RPMI7951 (cell line): Measurements from ENCODE around the gene STH. TPM values are rescaled to one million over a fixed set of nuclear protein-coding genes. Genes with fewer than 3 reads are reported as not detected.
"Not testable (repeated sequence)": the region's sequence is repeated elsewhere in the genome, so short reads cannot be mapped to it uniquely, and the experiment has no call there.

Source experiments
- DNase-seq: peaks from one replicate; pipeline ENCODE4 v3.0.0-alpha.2; 2012; ENCODE audit warnings: low read depth
- total RNA-seq: library from RNA; depleted of rRNA; stranded (reverse); fragments of >200 nt; shearing (Covaris generic); gene quantifications from 2 replicates; pipeline ENCODE4 v1.2.3, GENCODE V29; 2014; rRNA removed

STH gene, protein sequence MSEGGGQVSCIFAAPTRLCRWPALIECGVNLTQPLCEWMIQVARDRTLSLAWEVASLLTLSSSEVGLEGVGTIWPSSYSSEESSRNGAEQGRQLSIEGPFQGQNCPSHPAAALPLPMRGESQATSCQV
- not detected in 2 replicates for total RNA-seq

DNA sequence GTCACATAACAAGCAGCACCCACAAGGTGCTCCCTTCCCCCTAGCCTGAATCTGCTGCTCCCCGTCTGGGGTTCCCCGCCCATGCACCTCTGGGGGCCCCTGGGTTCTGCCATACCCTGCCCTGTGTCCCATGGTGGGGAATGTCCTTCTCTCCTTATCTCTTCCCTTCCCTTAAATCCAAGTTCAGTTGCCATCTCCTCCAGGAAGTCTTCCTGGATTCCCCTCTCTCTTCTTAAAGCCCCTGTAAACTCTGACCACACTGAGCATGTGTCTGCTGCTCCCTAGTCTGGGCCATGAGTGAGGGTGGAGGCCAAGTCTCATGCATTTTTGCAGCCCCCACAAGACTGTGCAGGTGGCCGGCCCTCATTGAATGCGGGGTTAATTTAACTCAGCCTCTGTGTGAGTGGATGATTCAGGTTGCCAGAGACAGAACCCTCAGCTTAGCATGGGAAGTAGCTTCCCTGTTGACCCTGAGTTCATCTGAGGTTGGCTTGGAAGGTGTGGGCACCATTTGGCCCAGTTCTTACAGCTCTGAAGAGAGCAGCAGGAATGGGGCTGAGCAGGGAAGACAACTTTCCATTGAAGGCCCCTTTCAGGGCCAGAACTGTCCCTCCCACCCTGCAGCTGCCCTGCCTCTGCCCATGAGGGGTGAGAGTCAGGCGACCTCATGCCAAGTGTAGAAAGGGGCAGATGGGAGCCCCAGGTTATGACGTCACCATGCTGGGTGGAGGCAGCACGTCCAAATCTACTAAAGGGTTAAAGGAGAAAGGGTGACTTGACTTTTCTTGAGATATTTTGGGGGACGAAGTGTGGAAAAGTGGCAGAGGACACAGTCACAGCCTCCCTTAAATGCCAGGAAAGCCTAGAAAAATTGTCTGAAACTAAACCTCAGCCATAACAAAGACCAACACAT lies at the start of gene STH:
Gene STH, plus strand, starts transcription at position 264 of the 913 bp plus-strand sequence. Its CDS starts 30 bp downstream, at position 294.
- no peak for DNase-seq

DNA sequence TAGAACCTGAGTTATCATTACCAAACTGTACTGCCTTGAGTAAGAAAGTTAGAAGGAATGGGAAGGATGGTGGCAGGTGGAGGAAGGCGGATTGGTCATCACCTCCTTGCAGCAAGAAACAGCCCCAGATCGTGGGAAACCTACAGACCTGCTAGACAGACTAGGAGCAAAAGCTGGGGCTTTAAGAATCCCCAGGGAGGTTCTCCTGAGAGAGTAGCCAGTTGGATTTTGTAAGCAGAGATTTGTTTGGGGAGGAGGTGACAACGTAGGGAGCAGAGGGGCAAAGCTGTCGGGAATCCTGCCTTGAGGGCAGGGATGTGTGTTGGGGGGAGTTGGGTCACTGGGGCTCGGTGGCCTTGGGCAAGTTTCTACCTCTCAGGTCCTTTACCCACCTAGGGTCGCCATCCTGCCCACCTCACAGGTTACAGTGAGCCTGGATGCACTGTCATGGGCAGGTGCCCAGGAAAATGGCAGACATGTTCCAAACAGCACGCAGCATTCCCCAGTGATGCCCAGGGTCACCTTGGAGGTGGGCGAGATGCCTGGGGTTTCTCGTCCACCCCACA lies 49.2 kb upstream of the STH start:
- no peak for DNase-seq

DNA sequence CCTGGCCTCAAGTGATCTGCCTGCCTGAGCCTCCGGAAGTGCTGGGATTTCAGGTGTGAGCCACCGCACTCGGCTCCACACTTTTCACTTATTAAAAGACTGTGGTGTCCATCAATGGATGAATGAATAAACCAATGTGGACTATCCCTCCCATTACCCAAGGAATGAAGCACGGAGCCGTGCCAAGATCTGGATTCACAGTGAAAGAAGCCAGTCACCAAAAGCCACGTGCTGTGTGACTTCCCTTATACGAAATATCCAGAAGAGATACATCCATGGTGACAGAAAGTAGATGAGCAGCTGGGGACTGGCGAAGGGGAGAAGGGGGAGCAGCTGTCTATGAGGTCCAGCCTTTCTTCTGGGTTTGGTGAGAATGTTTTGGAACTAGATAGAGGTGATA lies 48.2 kb upstream of the STH start:
- DNase-seq: no peak

GRCh38 chr17:45951403-45951802 lies 47.6 kb upstream of the STH start:
- no peak for DNase-seq

DNA sequence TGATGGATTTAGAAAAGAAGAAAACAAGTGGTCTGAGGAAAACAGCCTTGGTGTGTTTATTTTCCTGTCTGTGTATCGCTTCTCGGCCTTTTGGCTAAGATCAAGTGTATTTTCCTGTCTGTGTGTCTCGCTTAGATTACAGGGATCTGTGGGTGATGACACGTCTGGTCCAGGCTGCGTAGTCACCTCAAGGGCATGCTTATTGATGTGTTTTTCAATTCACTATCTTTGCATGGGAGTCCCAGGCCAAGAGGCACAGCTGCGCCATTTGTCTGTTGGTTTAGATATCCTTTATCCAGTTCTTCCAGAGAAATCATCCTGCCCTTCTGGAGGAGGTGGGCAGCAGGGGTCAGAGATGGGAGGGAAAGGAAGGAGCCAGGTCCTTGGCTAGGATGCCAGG lies 47.1 kb upstream of the STH start:
- DNase-seq: no peak

DNA sequence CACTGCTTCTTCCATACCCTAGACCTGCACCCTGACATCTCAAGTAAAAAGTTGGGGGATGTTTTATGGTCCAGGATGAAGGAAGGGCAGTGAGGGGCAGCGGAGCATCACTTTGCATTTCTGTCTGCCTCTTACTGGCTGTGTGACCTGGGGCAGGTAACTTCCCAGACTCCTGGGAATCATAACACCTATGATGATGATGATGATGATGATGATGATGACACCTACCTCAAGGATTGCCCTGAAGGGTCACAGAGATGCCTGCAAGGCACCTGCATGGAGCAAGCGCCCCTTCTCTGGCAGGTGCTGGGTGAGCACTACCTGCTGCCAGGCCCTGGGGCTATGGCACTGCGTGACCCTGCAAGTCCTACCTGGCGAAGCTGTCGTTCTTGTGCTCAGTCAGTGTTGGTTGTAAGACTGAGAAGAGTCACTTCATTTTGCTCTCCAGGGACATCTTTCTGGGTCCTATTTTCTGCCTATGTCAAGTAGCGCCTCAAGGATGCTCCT lies 46.2 kb upstream of the STH start:
- no peak for DNase-seq

GRCh38 chr17:45953561-45953960 lies 45.5 kb upstream of the STH start:
- no peak for DNase-seq

GRCh38 chr17:45954914-45955313 lies 44.1 kb upstream of the STH start:
- peak; percentile 8 for DNase-seq

DNA sequence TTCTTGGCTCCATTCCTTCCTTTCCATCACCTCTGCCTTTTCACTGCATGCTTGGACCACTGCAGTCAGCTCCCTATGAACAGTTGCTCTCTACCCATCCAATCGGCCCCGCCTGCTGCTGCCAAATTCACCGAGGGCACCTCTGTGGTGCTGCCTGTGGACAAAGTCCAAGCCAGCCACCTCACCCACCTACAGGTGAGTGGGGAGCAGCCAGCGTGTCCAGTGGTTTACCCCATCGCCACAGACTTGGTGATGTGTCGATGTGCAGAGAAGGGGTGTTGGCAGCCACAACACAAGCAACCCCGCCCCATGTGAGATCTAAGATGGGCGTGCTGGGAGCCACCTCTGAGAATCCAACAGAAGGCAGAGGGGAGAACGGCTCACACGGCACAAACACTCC lies 43.7 kb upstream of the STH start:
- no peak for DNase-seq

GRCh38 chr17:45956090-45956489 lies 43.0 kb upstream of the STH start:
- no peak for DNase-seq

GRCh38 chr17:45956746-45957145 lies 42.3 kb upstream of the STH start:
- DNase-seq: not testable (repeated sequence)

DNA sequence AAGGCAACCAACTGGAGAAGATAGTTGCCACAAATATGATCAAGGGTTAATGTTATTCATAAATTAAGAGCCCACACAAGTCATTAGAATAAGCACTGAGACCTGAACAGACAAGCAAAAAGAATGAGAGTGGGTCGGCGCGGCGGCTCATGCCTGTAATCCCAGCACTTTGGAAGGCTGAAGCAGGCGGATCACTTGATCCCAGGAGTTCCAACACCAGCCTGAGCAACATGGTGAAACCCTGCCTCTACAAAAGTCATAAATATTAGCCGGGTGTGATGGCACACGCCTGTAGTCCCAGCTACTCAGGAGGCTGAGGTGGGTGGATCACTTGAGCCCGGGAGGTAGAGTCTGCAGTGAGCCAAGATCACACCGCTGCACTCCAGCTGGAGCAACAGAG lies 40.7 kb upstream of the STH start:
- DNase-seq: no peak

GRCh38 chr17:45958994-45959665 lies 39.9 kb upstream of the STH start:
- no peak for DNase-seq

DNA sequence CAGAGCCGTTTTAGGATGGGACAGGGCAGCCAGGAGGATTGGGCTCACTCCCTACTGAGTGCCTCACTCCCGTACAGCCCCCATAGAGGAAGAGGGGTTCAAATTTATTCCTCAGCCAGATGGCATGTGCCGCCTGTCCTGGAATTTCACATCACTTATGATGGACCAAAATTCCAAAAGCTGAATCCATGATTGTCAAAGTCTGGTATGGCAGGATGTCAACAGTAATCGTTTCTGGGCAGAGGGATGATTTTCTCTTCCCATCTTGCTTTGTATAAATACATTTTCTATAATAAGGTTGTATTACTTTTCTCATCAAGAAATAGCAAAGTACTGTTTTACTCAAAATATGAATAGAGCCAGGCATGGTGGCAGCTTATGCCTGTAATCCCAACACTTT lies 38.7 kb upstream of the STH start:
- DNase-seq: no peak

- no peak for DNase-seq
Observed at GRCh38 chr17:45961206-45961605, 37.8 kb upstream of the STH start.

DNA sequence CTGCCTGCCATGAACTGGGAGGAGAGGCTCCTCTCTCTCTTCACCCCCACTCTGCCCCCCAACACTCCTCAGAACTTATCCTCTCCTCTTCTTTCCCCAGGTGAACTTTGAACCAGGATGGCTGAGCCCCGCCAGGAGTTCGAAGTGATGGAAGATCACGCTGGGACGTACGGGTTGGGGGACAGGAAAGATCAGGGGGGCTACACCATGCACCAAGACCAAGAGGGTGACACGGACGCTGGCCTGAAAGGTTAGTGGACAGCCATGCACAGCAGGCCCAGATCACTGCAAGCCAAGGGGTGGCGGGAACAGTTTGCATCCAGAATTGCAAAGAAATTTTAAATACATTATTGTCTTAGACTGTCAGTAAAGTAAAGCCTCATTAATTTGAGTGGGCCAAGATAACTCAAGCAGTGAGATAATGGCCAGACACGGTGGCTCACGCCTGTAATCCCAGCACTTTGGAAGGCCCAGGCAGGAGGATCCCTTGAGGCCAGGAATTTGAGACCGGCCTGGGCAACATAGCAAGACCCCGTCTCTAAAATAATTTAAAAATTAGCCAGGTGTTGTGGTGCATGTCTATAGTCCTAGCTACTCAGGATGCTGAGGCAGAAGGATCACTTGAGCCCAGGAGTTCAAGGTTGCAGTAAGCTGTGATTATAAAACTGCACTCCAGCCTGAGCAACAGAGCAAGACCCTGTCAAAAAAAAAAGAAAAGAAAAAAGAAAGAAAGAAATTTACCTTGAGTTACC lies 36.7 kb upstream of the STH start:
- no peak for DNase-seq

- DNase-seq: no peak
Observed at GRCh38 chr17:45963283-45963682, 35.8 kb upstream of the STH start.

GRCh38 chr17:45963889-45964288 lies 35.2 kb upstream of the STH start:
- DNase-seq: no peak

GRCh38 chr17:45964634-45965033 lies 34.4 kb upstream of the STH start:
- DNase-seq: no peak

- DNase-seq: no peak
Observed at GRCh38 chr17:45965812-45966211, 33.2 kb upstream of the STH start.

DNA sequence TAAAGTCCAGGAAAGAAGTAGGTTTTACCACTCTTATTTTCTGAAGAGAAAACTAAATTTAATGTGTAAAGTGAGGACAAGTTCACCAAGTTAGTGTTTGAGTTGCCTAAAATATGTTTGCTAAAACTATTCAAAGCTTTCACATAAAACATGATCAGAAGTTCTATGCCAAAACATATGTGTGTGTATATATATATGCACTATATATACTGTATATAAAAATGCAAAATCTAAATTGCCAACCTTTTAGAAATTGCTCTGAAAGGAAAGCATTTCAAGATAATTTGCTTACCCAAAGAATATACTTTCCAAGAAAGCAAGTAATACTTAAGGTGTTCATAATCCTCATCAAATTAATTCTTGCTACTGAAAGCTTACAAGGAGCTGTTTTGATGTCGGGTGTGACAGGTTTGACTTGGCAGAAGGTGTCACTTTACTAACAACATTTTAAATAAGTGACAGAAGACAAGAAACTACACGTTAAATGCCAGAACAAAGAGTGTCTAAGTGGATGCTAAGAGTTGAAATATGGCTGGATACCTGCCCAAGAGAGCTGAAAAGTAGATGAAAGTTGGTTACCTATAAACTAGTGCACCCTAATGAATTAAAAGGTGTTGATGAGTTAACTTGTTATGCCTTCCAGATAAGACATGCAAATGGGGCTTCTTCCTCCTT lies 32.3 kb upstream of the STH start:
- DNase-seq: no peak
